K562 (cell line): ENCODE data around the gene EMILIN3. TPM values are rescaled to one million over a fixed set of nuclear protein-coding genes. Genes with fewer than 3 reads are reported as not detected.

Experiments
- ATAC-seq: fragments of 200-7000 bp; cut with Tn5 transposase; 3 replicates; pipeline ENCODE4 v1.9.1; 2020; ENCODE audit warnings: moderate library complexity
- BruUV-seq: library from RNA; stranded (reverse); fragments of 400-500 nt; replicated peaks from 2 replicates; lab custom pipeline; 2021; lab: Mats Ljungman, UMichigan
- CTCF ChIA-PET: fragments of 300-600 bp; formaldehyde crosslinking; extraction: SDS; loops from one replicate; lab custom pipeline; 2021; ENCODE audit warnings: low intra/inter-chr PET ratio; lab: Yijun Ruan, JAX
- POLR2A ChIA-PET: fragments of 300-600, 350-650 bp; sonication (Branson Sonifier 250); formaldehyde crosslinking; extraction: SDS; loops from one replicate; lab custom pipeline; 2021; ENCODE audit warnings: antibody characterized with exemption, inconsistent platforms; lab: Yijun Ruan, JAX
- DNase-seq, 4 experiments: peaks; one replicate each; pipeline versions ENCODE4 v3.0.0 to v3.0.0-alpha.2; 2011 to 2018; ENCODE audit warnings: low spot score in 3 of 4, mixed read lengths in 3 of 4; ENCODE audit errors: extremely low read depth in 1 of 4
- FAIRE-seq: peaks from 2 replicates; lab custom pipeline; 2011; peaks lifted over from hg19 to GRCh38; lab: Jason Lieb, UNC
- H2AFZ ChIP-seq: 2 replicates; pipeline ENCODE4 v1.6.0; 2011; ENCODE audit warnings: low read depth, low read length, control low read depth, inconsistent platforms
- H3K27ac ChIP-seq: fragments of 200-600 bp; 3 replicates; pipeline ENCODE4 v1.8.0; 2011; ENCODE audit warnings: low read depth, mild to moderate bottlenecking, control low read depth, inconsistent platforms, low read length, moderate library complexity, mixed read lengths; ENCODE audit errors: extremely low read depth
- H3K27me3 ChIP-seq, 2 experiments: fragments of 300-600 bp in 1 of 2; 2 replicates in 1 of 2; 3 replicates in 1 of 2; pipeline versions ENCODE4 v1.6.0 to v1.8.0; 2011; ENCODE audit warnings: inconsistent platforms in 2 of 2, low read length in 2 of 2, mild to moderate bottlenecking in 1 of 2, mixed read lengths in 1 of 2, moderate library complexity in 1 of 2; ENCODE audit not compliant: control insufficient read depth in 2 of 2, insufficient read depth in 2 of 2
- H3K36me3 ChIP-seq: fragments of 300-600 bp; 3 replicates; pipeline ENCODE4 v1.8.0; 2011; ENCODE audit warnings: mild to moderate bottlenecking, low read length, inconsistent platforms; ENCODE audit not compliant: control insufficient read depth, insufficient read depth
- H3K4me1 ChIP-seq, 2 experiments: fragments of 200-600 bp in 1 of 2; replicated peaks in 1 of 2; 2 replicates in 1 of 2; 3 replicates in 1 of 2; pipeline versions ENCODE4 v1.5.1 to v1.8.0; 2011; ENCODE audit warnings: inconsistent platforms in 2 of 2, low read length in 2 of 2, mild to moderate bottlenecking in 1 of 2, mixed read lengths in 1 of 2, moderate library complexity in 1 of 2; ENCODE audit not compliant: control insufficient read depth in 2 of 2, insufficient read depth in 2 of 2
- H3K4me2 ChIP-seq: 2 replicates; pipeline ENCODE4 v1.6.1; 2011; ENCODE audit warnings: low read length, control low read depth, inconsistent platforms, mixed read lengths; ENCODE audit not compliant: insufficient read depth
- H3K4me3 ChIP-seq: fragments of 200-600 bp; sonication (generic), shearing (Covaris generic); 2 replicates; pipeline ENCODE4 v1.5.1; 2016; ENCODE audit warnings: control low read depth, inconsistent platforms
- H3K79me2 ChIP-seq: fragments of 200-600 bp; 3 replicates; pipeline ENCODE4 v1.8.0; 2011; ENCODE audit warnings: low read length, inconsistent platforms; ENCODE audit not compliant: control insufficient read depth, insufficient read depth
- H3K9ac ChIP-seq, 2 experiments: 2 replicates each; pipeline versions ENCODE4 v1.6.0 to v1.6.1; 2011; ENCODE audit warnings: low read depth in 2 of 2, low read length in 2 of 2, control low read depth in 1 of 2, inconsistent platforms in 1 of 2, mild to moderate bottlenecking in 1 of 2, mixed read lengths in 1 of 2; ENCODE audit not compliant: insufficient read depth in 1 of 2
- H3K9me1 ChIP-seq: one replicate; pipeline ENCODE4 v1.6.0; 2011; ENCODE audit warnings: inconsistent platforms, mild to moderate bottlenecking, low read length, moderate library complexity; ENCODE audit not compliant: control insufficient read depth, insufficient read depth
- H3K9me3 ChIP-seq: replicated peaks from 2 replicates; pipeline ENCODE4 v1.5.1; 2011; ENCODE audit warnings: low read depth, low read length, inconsistent platforms; ENCODE audit not compliant: control insufficient read depth, insufficient read depth
- H4K20me1 ChIP-seq: replicated peaks from 2 replicates; pipeline ENCODE4 v1.6.1; 2011; ENCODE audit warnings: low read length, inconsistent platforms, mixed read lengths; ENCODE audit not compliant: control insufficient read depth, insufficient read depth
- ADNP ChIP-seq: fragments of 200-800 bp; sonication (Bioruptor generic); IDR thresholded peaks from 2 replicates; pipeline ENCODE4 v1.6.1; 2016; ENCODE audit warnings: missing genetic modification characterization, missing compliant biosample characterization
- BCOR ChIP-seq: fragments of 450-650 bp; IDR thresholded peaks from 2 replicates; pipeline ENCODE4 v1.6.1; 2016
- RBM25 ChIP-seq: fragments of 200-400 bp; formaldehyde crosslinking; IDR thresholded peaks from 2 replicates; pipeline ENCODE4 v1.6.1; 2018; ENCODE audit warnings: low read length, low read depth, moderate library complexity; ENCODE audit not compliant: severe bottlenecking
- TFAP4 ChIP-seq: sonication (generic); formaldehyde crosslinking; IDR thresholded peaks from 2 replicates; pipeline ENCODE4 v1.8.0; 2022; ENCODE audit warnings: missing genetic modification reagents, mild to moderate bottlenecking, moderate library complexity, borderline replicate concordance
- WGBS: fragments of 100-300 bp; shearing (Covaris generic); methylation state at CpG from one replicate; pipeline ENCODE4 v1.1.6; 2016; ENCODE audit warnings: low coverage, mixed read lengths; ENCODE audit not compliant: insufficient coverage; ENCODE audit errors: missing lambda C conversion rate; 5-methylcytosine and 5-hydroxymethylcytosine counted together
- in situ Hi-C: fragments of 300-500 bp; cut with MboI; formaldehyde crosslinking; loops from 4 replicates; pipeline ENCODE4 v1.15.0; 2018; ENCODE audit warnings: inconsistent platforms, mixed read lengths
- intact Hi-C: fragments of 100-400 bp; cut with micrococcal nuclease; formaldehyde crosslinking; loops from 2 replicates; pipeline ENCODE4 v1.14.2; 2022
- polyA plus RNA-seq, 8 experiments: library from polyadenylated mRNA; depleted of rRNA in 4 of 8; stranded (reverse) in 5 of 8; unstranded in 3 of 8; fragments of >200 nt; fragmentation: Nextera tagmentation in 2 of 8; fragmentation: Illumina TruSeq in 1 of 8; extraction: Ambion mirVana in 2 of 8; extraction: Trizol in 1 of 8; gene quantifications; 2 replicates each; pipeline versions ENCODE4 v1.2.1 to v1.2.3, GENCODE V29; 2011 to 2014; ENCODE audit warnings: inconsistent platforms in 1 of 8, missing spikeins in 1 of 8
- total RNA-seq, 7 experiments: library from RNA; depleted of rRNA in 6 of 7; stranded (reverse); fragments of >200 nt in 6 of 7; fragmentation: Illumina TruSeq in 2 of 7; extraction: Trizol in 2 of 7; gene quantifications; 2 replicates each; pipeline versions ENCODE4 v1.2.1 to v1.2.3, GENCODE V29; 2011 to 2021; ENCODE audit warnings: low replicate concordance in 1 of 7

EMILIN3 gene
- total and polyA plus RNA-seq, 9 of the 15 experiments (the other 6 are each of a cell fraction or from before 2014, with no cell fraction given), result 0.01 to 0.07 TPM; not detected in 7

GRCh38 chr20:41344938-41345728, 21.5 kb downstream of the EMILIN3 start:
- in situ Hi-C loops, result loop anchor here (5.0 kb wide), 2 partner anchors 168 to 373 kb away; no protein-coding TSS in a partner anchor
- ATAC-seq, result no peak
- H2AFZ ChIP-seq, result no peak overlapping the region
- intact Hi-C loops, result loop anchor here (5.0 to 10.0 kb wide), 3 partner anchors 270 to 392 kb away; partner anchors contain the start of gene CHD6
- TF ChIP-seq RBM25 (peak; percentile 61), BCOR (peak; percentile 50), ADNP (tag) (peak; percentile 30; the same call in 1 of the 2 replicates), TFAP4 (CRISPR knock-in tag) (no peak)
- TF ChIP-seq, all 486 proteins: peak for 3
- no peak overlapping the region for H3K9ac ChIP-seq
- DNase-seq, result no peak
- H3K36me3 ChIP-seq, result 0 out of 3 replicates have a peak, but pooled peaks cover 2% of the 10 kb centered on the region
- H3K9me1 ChIP-seq, result no peaks in the 10 kb centered on the region
- H3K27ac ChIP-seq, result no peak overlapping the region
- no peak for FAIRE-seq
- no peaks in the 10 kb centered on the region for H3K27me3 ChIP-seq
- no peak overlapping the region for H3K4me3 ChIP-seq
- WGBS, result 65% methylated on average over 10 of the region's 11 CpGs
- ChIA-PET CTCF (no interaction called here), POLR2A (no interaction called here)
- no peaks in the 10 kb centered on the region; the same call in 1 of the 2 replicates for H4K20me1 ChIP-seq
- no peaks in the 10 kb centered on the region for H3K9me3 ChIP-seq
- no peak overlapping the region for H3K4me2 ChIP-seq
- peaks cover 8% of the 10 kb centered on the region; the same call in 2 of the 3 replicates for H3K79me2 ChIP-seq
- BruUV-seq, result no TSS peak
- peaks cover 5 to 27% of the 10 kb centered on the region in 2 experiments; a peak in 4 of 5 replicates for H3K4me1 ChIP-seq
